Gastrocnemius medialis (tissue), 4 donors: ENCODE results near the gene VGLL4. TPM values are rescaled to one million over a fixed set of nuclear protein-coding genes. Genes with fewer than 3 reads are reported as not detected.

Experiments used
- ATAC-seq, 2 donors: fragments of 150-250 bp; one replicate each; pipeline ENCODE4 v1.9.1; 2016
- DNase-seq, 2 donors: peaks; one replicate each; pipeline ENCODE4 v3.0.0-alpha.2; 2019
- H3K27ac ChIP-seq, 4 donors: fragments of 200-600 bp; sonication (generic); 1 replicate in 1 of 4; 2 replicates in 3 of 4; pipeline ENCODE4 v1.5.1; 2016 to 2018; ENCODE audit warnings: mild to moderate bottlenecking in 2 of 4, moderate library complexity in 1 of 4
- H3K27me3 ChIP-seq, 3 donors: fragments of 200-600 bp; sonication (generic) in 2 of 3; 1 replicate in 1 of 3; 2 replicates in 2 of 3; pipeline versions ENCODE4 v1.5.1 to v1.6.0; 2016 to 2019; ENCODE audit warnings: mild to moderate bottlenecking in 1 of 3, moderate library complexity in 1 of 3
- H3K36me3 ChIP-seq, 2 donors: fragments of 200-600 bp; sonication (generic) in 1 of 2; one replicate each; pipeline ENCODE4 v1.5.1; 2017 to 2018
- H3K4me1 ChIP-seq, 2 donors: fragments of 200-600 bp; sonication (generic) in 1 of 2; one replicate each; pipeline ENCODE4 v1.5.1; 2016 to 2017; ENCODE audit warnings: mild to moderate bottlenecking in 2 of 2
- H3K4me3 ChIP-seq, 4 donors: fragments of 200-600 bp; sonication (generic) in 3 of 4; 1 replicate in 1 of 4; 2 replicates in 3 of 4; pipeline ENCODE4 v1.5.1; 2016 to 2019; ENCODE audit warnings: mild to moderate bottlenecking in 2 of 4
- H3K9me3 ChIP-seq, 3 donors: fragments of 200-600 bp; sonication (generic) in 2 of 3; 1 replicate in 1 of 3; 2 replicates in 2 of 3; pipeline ENCODE4 v1.5.1; 2016 to 2019
- POLR2A ChIP-seq, 2 donors: fragments of 450-650 bp; IDR thresholded peaks; one replicate each; pipeline ENCODE4 v1.6.1; 2017; ENCODE audit warnings: antibody characterized with exemption in 2 of 2, mild to moderate bottlenecking in 2 of 2, moderate library complexity in 2 of 2
- in situ Hi-C, 4 donors: fragments of 200-750 bp; cut with MboI; loops; one replicate each; pipeline versions ENCODE4 v1.15.0 to v1.8.0; 2017; ENCODE audit warnings: low sequenced_read_pairs in 4 of 4
- intact Hi-C: fragments of 100-400 bp; cut with DNase I; formaldehyde crosslinking; loops from one replicate; pipeline ENCODE4 v1.15.1; 2023; ENCODE audit warnings: low total_unique reads
- total RNA-seq, 4 donors: library from RNA; depleted of rRNA; stranded (reverse); fragments of >200 nt; gene quantifications; one replicate each; pipeline versions ENCODE4 v1.1.0 to v1.2.3, GENCODE V29; 2016
- TF ChIP-seq, protein P1 (sequence below), 5 experiments: fragments of 450-650 bp in 3 of 5; fragments of 200-600 bp in 2 of 5; sonication (generic) in 2 of 5; IDR thresholded peaks in 4 of 5; conservative IDR thresholded peaks in 1 of 5; 1 replicate in 4 of 5; 2 replicates in 1 of 5; pipeline ENCODE4 v1.5.1; 2016 to 2019; ENCODE audit warnings: antibody characterized with exemption in 5 of 5, mild to moderate bottlenecking in 3 of 5, moderate library complexity in 3 of 5

The VGLL4 gene
- total RNA-seq, 4 donors from 2014 or later: 8.9 to 20.9 (median 12.8) TPM

DNA sequence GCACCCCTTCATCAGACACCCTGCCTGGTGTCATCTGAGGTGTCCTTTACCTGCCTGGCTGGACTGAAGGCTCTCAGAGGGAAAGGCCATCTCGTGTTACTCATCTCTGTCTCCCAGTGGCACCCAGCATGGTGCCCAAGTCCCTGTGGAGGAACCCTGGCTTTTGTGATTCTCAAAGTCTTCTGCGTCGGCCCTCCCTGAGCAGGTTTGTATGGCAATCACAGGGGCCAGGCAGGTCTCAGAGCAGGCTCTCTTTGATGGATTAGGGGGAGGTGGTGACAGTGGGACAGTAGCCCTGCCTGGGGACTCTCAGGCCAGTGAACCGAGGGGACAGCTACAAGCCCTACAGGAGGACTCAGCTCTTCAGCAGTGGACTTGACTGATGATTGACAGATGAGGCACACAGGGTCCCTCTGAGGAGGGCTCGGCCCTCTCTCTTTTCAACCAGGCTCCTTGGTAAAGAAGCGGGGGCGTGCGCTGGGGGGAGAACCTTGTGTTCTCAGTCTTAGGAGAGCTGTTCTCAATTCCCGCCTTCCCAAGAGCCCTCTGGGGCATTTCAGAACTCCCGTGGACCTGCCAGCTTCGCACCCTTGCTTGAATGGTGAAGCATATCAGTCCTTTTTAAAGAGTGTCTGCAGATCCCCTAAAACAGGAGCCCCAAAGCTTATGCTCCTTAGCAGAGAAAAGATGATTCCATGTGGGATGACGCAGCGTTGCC is 108.3 kb downstream of the VGLL4 start:
- Histone ChIP-seq H3K4me1 (peaks cover 16 to 18% of the 10 kb centered on the region in 2 donors), H3K4me3 (no peak overlapping the region), H3K27ac (no peak overlapping the region), H3K36me3 (no peaks in the 10 kb centered on the region), H3K27me3 (no peaks in the 10 kb centered on the region), H3K9me3 (no peaks in the 10 kb centered on the region)
- peak in 1 of 2 donors; percentile 10 for DNase-seq
- TF ChIP-seq POLR2A (IDR thresholded peaks at IDR 0.05): no peak
- TF ChIP-seq, protein P1, sequence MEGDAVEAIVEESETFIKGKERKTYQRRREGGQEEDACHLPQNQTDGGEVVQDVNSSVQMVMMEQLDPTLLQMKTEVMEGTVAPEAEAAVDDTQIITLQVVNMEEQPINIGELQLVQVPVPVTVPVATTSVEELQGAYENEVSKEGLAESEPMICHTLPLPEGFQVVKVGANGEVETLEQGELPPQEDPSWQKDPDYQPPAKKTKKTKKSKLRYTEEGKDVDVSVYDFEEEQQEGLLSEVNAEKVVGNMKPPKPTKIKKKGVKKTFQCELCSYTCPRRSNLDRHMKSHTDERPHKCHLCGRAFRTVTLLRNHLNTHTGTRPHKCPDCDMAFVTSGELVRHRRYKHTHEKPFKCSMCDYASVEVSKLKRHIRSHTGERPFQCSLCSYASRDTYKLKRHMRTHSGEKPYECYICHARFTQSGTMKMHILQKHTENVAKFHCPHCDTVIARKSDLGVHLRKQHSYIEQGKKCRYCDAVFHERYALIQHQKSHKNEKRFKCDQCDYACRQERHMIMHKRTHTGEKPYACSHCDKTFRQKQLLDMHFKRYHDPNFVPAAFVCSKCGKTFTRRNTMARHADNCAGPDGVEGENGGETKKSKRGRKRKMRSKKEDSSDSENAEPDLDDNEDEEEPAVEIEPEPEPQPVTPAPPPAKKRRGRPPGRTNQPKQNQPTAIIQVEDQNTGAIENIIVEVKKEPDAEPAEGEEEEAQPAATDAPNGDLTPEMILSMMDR (IDR thresholded peaks at IDR 0.05 in 4 of 5, conservative IDR thresholded peaks at IDR 0.05 in 1 of 5): no peak
- in situ Hi-C loops: no loop called here
- ATAC-seq: no peak
- intact Hi-C loops: no loop called here

DNA sequence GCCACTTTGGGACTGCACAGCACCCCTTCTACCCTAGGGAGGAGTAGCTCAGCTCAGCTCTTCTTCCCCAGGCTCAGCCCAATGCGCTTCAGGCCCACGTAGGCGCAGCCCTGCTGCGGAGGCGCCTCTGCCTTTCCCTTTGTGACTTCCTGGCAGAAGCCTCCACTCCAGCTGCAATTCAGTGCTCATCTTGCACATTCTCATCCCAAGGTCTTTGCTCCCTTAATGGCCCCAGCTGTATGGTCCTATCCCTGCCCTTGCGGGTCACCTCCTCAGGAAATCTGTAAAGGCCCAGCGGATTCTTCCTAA is 109.0 kb downstream of the VGLL4 start:
- in situ Hi-C loops: no loop called here
- ATAC-seq (no peak), DNase-seq (peak in 1 of 2 donors; percentile 10)
- TF ChIP-seq POLR2A (IDR thresholded peaks at IDR 0.05): no peak
- TF ChIP-seq, protein P1 (IDR thresholded peaks at IDR 0.05 in 4 of 5, conservative IDR thresholded peaks at IDR 0.05 in 1 of 5): no peak
- intact Hi-C loops: no loop called here
- Histone ChIP-seq H3K9me3 (no peaks in the 10 kb centered on the region), H3K4me1 (peaks cover 16 to 18% of the 10 kb centered on the region in 2 donors), H3K27me3 (no peaks in the 10 kb centered on the region), H3K27ac (peak overlapping the region in 3 of 4 donors; percentile 50 to 76 (median 70)), H3K4me3 (no peak overlapping the region), H3K36me3 (no peaks in the 10 kb centered on the region)

DNA sequence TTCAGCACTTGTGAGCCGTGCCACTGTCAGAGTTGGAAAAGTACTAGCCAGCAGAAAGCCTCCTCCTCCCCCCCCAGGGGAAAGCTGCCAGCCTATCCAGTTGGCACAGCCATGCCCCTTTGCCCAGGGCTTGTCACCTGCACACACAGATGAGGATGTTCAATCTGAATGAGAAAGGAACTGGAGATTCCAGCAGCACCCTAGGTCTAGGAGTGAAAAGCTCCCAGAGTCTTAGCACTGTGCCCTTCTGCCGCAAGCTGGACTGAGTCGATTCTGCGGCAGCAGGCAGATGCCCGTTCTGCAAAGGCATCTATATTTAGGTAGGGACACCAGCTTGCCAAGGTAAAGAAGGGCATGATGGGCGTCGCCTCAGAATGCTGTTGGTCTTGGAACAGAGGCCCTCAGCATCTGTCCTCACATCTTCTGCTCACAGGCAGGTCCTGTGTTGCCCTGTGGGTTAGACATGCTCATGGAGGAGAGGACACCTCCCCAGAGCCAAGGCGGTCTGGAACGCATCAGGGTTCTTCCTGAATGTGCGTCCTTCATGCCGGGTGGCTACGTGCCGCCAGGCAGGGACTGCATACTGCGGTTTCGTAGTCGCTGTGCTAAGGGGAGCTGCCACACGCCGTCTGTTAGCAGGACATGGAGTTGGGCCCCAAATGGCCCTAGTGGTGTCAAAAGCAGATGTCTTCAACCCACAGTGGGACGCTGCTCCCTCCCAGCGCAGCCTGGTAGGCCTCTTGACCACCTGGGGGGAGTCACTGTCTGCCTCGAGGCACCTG is 109.5 kb downstream of the VGLL4 start:
- H3K36me3 ChIP-seq: no peaks in the 10 kb centered on the region
- peak overlapping the region; percentile 47 to 76 (median 60) for H3K27ac ChIP-seq
- H3K4me1 ChIP-seq: peaks cover 16 to 18% of the 10 kb centered on the region in 2 donors
- in situ Hi-C loops (no loop called here), intact Hi-C loops (no loop called here)
- H3K9me3 ChIP-seq: no peaks in the 10 kb centered on the region
- ATAC-seq (peak; percentile 77 to 91), DNase-seq (peak in 1 of 2 donors; percentile 64)
- TF ChIP-seq POLR2A (IDR thresholded peaks at IDR 0.05): no peak
- TF ChIP-seq, protein P1 (IDR thresholded peaks at IDR 0.05 in 4 of 5, conservative IDR thresholded peaks at IDR 0.05 in 1 of 5): no peak
- no peaks in the 10 kb centered on the region for H3K27me3 ChIP-seq
- H3K4me3 ChIP-seq: no peak overlapping the region

DNA sequence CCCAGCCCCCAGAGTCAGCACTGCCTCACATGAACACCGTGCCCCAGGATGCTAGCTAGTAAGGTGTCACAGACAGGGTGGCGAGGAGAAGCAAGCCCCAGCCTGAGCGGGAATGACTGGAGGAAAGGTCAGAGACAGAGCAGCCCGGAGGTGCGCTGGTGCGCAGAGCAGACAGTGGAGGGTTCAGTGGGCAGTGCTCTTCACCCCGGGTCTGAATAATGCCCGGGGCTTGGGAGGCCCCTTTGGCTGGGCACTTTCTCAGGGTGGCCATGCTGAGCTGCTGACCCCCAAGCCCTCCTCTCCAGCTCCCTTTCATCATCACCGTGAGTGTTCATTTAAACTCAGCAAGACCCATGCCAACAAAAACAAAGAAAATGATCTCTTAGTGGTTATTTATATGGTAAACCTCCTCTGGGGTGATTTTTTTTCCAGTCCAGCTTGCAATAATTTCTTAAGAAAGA is 110.8 kb downstream of the VGLL4 start:
- H3K9me3 ChIP-seq: no peaks in the 10 kb centered on the region
- ATAC-seq (no peak), DNase-seq (peak in 1 of 2 donors; percentile 12)
- peak overlapping the region in 1 of 4 donors; percentile 76 for H3K27ac ChIP-seq
- H3K27me3 ChIP-seq: no peaks in the 10 kb centered on the region
- in situ Hi-C loops (no loop called here), intact Hi-C loops (no loop called here)
- peaks cover 16 to 18% of the 10 kb centered on the region in 2 donors for H3K4me1 ChIP-seq
- no peak overlapping the region for H3K4me3 ChIP-seq
- no peaks in the 10 kb centered on the region for H3K36me3 ChIP-seq
- TF ChIP-seq, protein P1 (IDR thresholded peaks at IDR 0.05 in 4 of 5, conservative IDR thresholded peaks at IDR 0.05 in 1 of 5): no peak
- TF ChIP-seq POLR2A (IDR thresholded peaks at IDR 0.05): no peak
